Epithelial cell of alveolus of lung (primary cell): ENCODE measurements around the gene PJVK. TPM values are rescaled to one million over a fixed set of nuclear protein-coding genes. Genes with fewer than 3 reads are reported as not detected.

ENCODE experiments used
- total RNA-seq: library from RNA; depleted of rRNA; stranded (reverse); fragments of >200 nt; gene quantifications from 2 replicates; pipeline ENCODE4 v1.2.1, GENCODE V29; 2015

The PJVK gene
- 0.65 and 2.9 TPM in 2 replicates for total RNA-seq

GRCh38 chr2:178450774-178451525 is at the start of gene PJVK, which contains the start of gene PRKRA:
Gene PJVK (plus strand): TSS chr2:178451378. CDS start chr2:178453410, 2,032 bp downstream.
Gene PRKRA (minus strand): TSS chr2:178451175. CDS start chr2:178451030, 145 bp downstream.

GRCh38 chr2:178478439-178479274 is 27.5 kb downstream of the PJVK start, which contains the start of gene FKBP7:
Gene FKBP7 (minus strand): TSS chr2:178478600. CDS start chr2:178478499, 101 bp downstream.

GRCh38 chr2:178480227-178481181 is 29.3 kb downstream of the PJVK start, which contains the start of gene PLEKHA3:
Gene PLEKHA3 (plus strand): TSS chr2:178480457. CDS start chr2:178480870, 413 bp downstream.

Other genes starting within 250 kb of the PJVK start
- gene PRKRA, start 203 bp upstream of the PJVK start, total RNA-seq, result 44.6 and 50.3 TPM in 2 replicates
- gene FKBP7, start 27.2 kb downstream of the PJVK start, total RNA-seq, result 48.4 and 102 TPM in 2 replicates
- 4.8 and 6.0 TPM in 2 replicates for gene PLEKHA3, start 29.1 kb downstream of the PJVK start, total RNA-seq